Spinal cord (tissue), 10 donors: ENCODE measurements around the gene STMN3. TPM values are rescaled to one million over a fixed set of nuclear protein-coding genes. Genes with fewer than 3 reads are reported as not detected.
"Not testable (repeated sequence)": the region's sequence is repeated elsewhere in the genome, so short reads cannot be mapped to it uniquely, and the experiment has no call there.

ENCODE experiments used
- DNase-seq, 6 donors: peaks; one replicate each; pipeline versions ENCODE4 v3.0.0 to v3.0.0-alpha.2; 2013 to 2015; ENCODE audit warnings: low spot score in 6 of 6, low read depth in 4 of 6
- H3K27ac ChIP-seq: one replicate; pipeline ENCODE4 v1.5.1; 2013; ENCODE audit warnings: low read depth, low read length, control low read depth
- H3K27me3 ChIP-seq: one replicate; pipeline ENCODE4 v1.6.1; 2013; ENCODE audit warnings: low read length; ENCODE audit not compliant: control insufficient read depth, insufficient read depth
- H3K36me3 ChIP-seq: one replicate; pipeline ENCODE4 v1.6.1; 2013; ENCODE audit warnings: low read length; ENCODE audit not compliant: control insufficient read depth, insufficient read depth
- H3K4me1 ChIP-seq: one replicate; pipeline ENCODE4 v1.6.1; 2013; ENCODE audit warnings: low read length; ENCODE audit not compliant: control insufficient read depth, insufficient read depth
- H3K4me3 ChIP-seq: one replicate; pipeline ENCODE4 v1.5.1; 2013; ENCODE audit warnings: low read depth, low read length, control low read depth
- H3K9me3 ChIP-seq: one replicate; pipeline ENCODE4 v1.6.1; 2013; ENCODE audit warnings: low read length; ENCODE audit not compliant: control insufficient read depth, insufficient read depth
- WGBS: methylation state at CpG from one replicate; pipeline ENCODE4 v1.1.5; 2013; ENCODE audit warnings: missing lambda C conversion rate; ENCODE audit not compliant: insufficient coverage; 5-methylcytosine and 5-hydroxymethylcytosine counted together
- polyA plus RNA-seq, 2 donors: library from polyadenylated mRNA; unstranded; fragments of 120-200 nt; gene quantifications; one replicate each; pipeline ENCODE4 v1.2.1, GENCODE V29; 2013; ENCODE audit not compliant: insufficient read length in 2 of 2
- total RNA-seq, 2 donors: library from RNA; depleted of rRNA in 1 of 2; stranded (reverse); fragments of 120-200 nt in 1 of 2; fragments of >200 nt in 1 of 2; gene quantifications; one replicate each; pipeline versions ENCODE4 v1.2.3 to v1.2.4, GENCODE V29; 2013 to 2014
- donor health status: healthy.

STMN3 gene
- total and polyA plus RNA-seq, 4 donors, result 137 to 495 (median 318) TPM

DNA sequence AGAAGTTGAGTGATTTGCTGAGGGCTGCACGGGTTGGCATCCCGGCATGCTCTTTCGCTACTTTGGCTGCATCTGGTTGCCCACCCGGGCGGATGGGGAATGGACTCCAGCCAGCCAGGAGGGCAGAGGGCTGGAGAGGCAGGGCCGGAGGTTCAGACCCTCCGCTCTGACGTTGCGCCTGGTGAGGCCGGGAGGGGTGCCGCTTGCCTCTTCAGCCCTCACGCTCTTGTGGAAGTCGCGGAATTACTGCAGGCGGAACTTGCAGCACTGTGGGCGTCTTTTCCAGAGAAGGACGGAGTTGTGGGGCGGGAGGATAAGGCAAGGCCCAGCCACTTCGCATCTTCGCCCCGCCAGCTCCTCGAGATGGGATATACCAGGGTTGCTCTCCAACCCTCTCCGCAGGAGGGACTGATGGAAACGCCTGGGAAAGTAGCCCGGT, 5.5 kb upstream of the STMN3 start:
- Histone ChIP-seq H3K9me3 (no peaks in the 10 kb centered on the region), H3K4me1 (peaks cover 44% of the 10 kb centered on the region), H3K27ac (peak overlapping the region; percentile 92), H3K27me3 (no peaks in the 10 kb centered on the region), H3K4me3 (peak overlapping the region; percentile 96), H3K36me3 (peaks cover 39% of the 10 kb centered on the region)
- DNase-seq, result no peak
- WGBS, result 2% methylated on average over 25 of the region's 25 CpGs

GRCh38 chr20:63657937-63658748, 4.9 kb upstream of the STMN3 start, which contains the start of gene RTEL1:
Gene RTEL1 (plus strand): TSS chr20:63658312. CDS start chr20:63659403, 1,091 bp downstream.
- Histone ChIP-seq H3K36me3 (peaks cover 32% of the 10 kb centered on the region), H3K27ac (peak within 1 kb of the TSS; percentile 92), H3K4me1 (peaks cover 48% of the 10 kb centered on the region), H3K9me3 (no peaks in the 10 kb centered on the region), H3K4me3 (peak within 1 kb of the TSS; percentile 96), H3K27me3 (no peaks in the 10 kb centered on the region)
- WGBS, result 1% methylated on average over 73 of the region's 73 CpGs
- DNase-seq, result peak; percentile 86 to 97 (median 91)

GRCh38 chr20:63657260-63657936, 4.2 kb upstream of the STMN3 start:
- 40% methylated on average over 27 of the region's 31 CpGs for WGBS
- H3K36me3 ChIP-seq, result peaks cover 25% of the 10 kb centered on the region
- H3K27me3 ChIP-seq, result no peaks in the 10 kb centered on the region
- peaks cover 48% of the 10 kb centered on the region for H3K4me1 ChIP-seq
- peak overlapping the region; percentile 92 for H3K27ac ChIP-seq
- peak overlapping the region; percentile 96 for H3K4me3 ChIP-seq
- H3K9me3 ChIP-seq, result no peaks in the 10 kb centered on the region
- DNase-seq, result no peak

DNA sequence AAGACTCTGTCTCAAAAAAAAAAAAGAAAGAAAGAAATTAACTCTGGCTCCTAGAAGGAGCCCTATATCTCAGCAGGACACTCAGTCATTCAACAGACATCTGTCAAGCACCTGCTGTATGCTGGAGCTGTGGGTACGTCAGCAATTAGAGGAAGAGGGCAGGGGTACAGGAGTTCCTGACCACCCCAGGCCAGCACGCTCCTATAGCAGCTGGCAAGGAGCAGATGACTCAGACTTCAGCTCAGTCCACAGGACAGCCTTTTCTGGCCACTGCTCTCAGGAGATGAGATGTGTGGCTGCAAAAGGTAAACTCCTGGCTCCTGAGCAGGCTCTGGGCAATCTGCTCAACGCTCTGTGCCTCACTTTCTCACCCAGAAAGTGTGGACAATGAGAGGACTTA, 3.2 kb upstream of the STMN3 start:
- no peak overlapping the region for H3K27ac ChIP-seq
- H3K9me3 ChIP-seq, result no peaks in the 10 kb centered on the region
- no peaks in the 10 kb centered on the region for H3K27me3 ChIP-seq
- 86% methylated on average over 3 of the region's 3 CpGs for WGBS
- no peak for DNase-seq
- no peak overlapping the region for H3K4me3 ChIP-seq
- H3K4me1 ChIP-seq, result peaks cover 55% of the 10 kb centered on the region
- peaks cover 21% of the 10 kb centered on the region for H3K36me3 ChIP-seq

DNA sequence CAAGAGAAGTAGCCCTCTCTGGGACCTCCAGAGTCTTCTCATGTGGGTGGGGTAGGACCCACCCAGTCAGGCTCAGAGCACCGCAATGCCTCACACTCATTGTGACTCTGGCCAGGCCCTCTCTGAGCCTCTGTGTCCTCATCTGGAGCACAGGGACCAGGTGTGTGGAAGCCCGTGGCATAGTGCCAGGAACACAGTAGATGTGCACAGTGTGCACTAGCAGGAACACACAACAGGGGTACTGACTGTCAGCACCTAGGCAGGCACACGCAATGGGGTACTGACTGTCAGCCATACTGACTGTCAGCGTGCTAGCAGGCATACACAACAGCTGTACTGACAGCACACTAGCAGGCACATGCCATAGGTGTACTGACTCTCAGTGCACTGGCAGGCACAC, 2.0 kb upstream of the STMN3 start:
- 89% methylated on average over 4 of the region's 4 CpGs for WGBS
- DNase-seq, result no peak
- Histone ChIP-seq H3K4me3 (no peak overlapping the region), H3K27ac (no peak overlapping the region), H3K4me1 (peaks cover 62% of the 10 kb centered on the region), H3K9me3 (no peaks in the 10 kb centered on the region), H3K36me3 (peaks cover 13% of the 10 kb centered on the region), H3K27me3 (no peaks in the 10 kb centered on the region)

- peak in 1 of 6 donors; percentile 27 for DNase-seq
- Histone ChIP-seq H3K27me3 (no peaks in the 10 kb centered on the region), H3K36me3 (peaks cover 13% of the 10 kb centered on the region), H3K27ac (peak overlapping the region; percentile 93), H3K9me3 (no peaks in the 10 kb centered on the region), H3K4me3 (peak overlapping the region; percentile 73), H3K4me1 (peaks cover 56% of the 10 kb centered on the region)
- 47% methylated on average over 11 of the region's 15 CpGs for WGBS
Measured at GRCh38 chr20:63653974-63654668, 897 bp upstream of the STMN3 start.

DNA sequence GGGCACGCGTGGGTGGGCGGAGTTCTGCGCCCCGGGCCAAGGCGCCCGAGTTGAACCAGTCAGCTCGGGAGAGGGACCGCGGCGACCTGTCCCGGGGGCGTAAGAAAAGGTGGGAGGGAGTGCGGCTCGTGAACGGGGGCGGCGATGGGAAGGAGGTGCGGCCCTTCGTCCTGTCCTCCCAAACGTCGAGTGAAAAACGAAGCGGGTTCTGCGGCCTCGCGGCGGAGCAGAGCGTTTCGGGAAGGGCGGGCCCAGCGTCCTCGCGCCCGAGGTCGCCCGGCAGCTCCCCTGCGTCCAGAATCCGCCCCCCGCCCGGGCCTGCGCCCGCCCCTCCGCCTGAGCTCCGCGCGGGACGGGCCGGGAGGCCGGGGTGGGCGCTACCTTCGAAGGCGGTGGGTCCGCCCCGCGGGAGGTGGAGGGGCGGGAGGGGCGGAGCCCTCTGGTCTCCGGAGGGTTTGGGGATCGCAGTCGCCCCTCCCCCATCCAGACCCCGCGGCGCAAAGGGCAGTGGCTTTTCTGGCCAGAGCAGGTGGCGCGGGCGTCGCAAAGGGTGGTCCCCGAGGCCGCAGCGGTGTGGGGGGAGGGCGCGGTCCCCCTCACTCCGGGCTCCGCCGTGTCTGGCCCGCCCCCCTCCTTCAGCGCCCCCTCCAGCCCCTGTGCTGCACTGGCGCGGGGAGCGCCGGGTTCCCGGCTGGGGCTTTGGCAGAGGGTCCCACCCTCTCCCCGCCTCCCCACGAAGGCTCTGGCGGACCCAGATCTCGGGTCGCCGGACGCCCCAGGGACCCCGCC, 838 bp downstream of the STMN3 start:
- DNase-seq, result peak in 2 of 6 donors; percentile 52 to 69

DNA sequence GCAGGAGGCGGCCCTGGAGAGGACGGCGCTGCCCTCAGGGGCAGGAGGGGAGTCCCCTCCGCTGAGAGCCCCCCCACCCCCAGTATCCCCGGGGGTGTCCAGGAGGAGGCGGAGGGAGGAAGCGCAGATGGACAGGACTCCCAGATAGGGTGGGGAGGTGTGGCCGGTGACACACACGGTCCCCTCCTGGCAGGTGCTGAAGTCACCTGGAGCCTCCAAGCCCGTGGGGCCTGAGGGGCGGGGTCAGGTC, 1.4 kb downstream of the STMN3 start:
- peak overlapping the region; percentile 45 for H3K4me3 ChIP-seq
- DNase-seq, result no peak
- WGBS, result 16% methylated on average over 6 of the region's 11 CpGs
- no peaks in the 10 kb centered on the region for H3K9me3 ChIP-seq
- peaks cover 38% of the 10 kb centered on the region for H3K4me1 ChIP-seq
- no peaks in the 10 kb centered on the region for H3K27me3 ChIP-seq
- H3K36me3 ChIP-seq, result peaks cover 25% of the 10 kb centered on the region
- no peak overlapping the region for H3K27ac ChIP-seq

More for the DNA sequence above, 838 bp downstream of the STMN3 start:
- WGBS, result under 1% methylated on average over 88 of the region's 91 CpGs
- Histone ChIP-seq H3K36me3 (peaks cover 25% of the 10 kb centered on the region), H3K4me1 (peaks cover 43% of the 10 kb centered on the region), H3K27ac (no peak overlapping the region), H3K9me3 (no peaks in the 10 kb centered on the region), H3K4me3 (peak overlapping the region; percentile 45), H3K27me3 (no peaks in the 10 kb centered on the region)

GRCh38 chr20:63650486-63650885, 2.7 kb downstream of the STMN3 start:
- not testable (repeated sequence) for H3K9me3 ChIP-seq, H3K27me3 ChIP-seq, H3K27ac ChIP-seq, DNase-seq, H3K4me3 ChIP-seq
- peaks cover 25% of the 10 kb centered on the region for H3K36me3 ChIP-seq
- H3K4me1 ChIP-seq, result peaks cover 34% of the 10 kb centered on the region
- WGBS, result no CpG with 5 or more reads among the region's 25 CpGs
